Natural killer cell (primary cell): ENCODE results near the gene CPZ. TPM values are rescaled to one million over a fixed set of nuclear protein-coding genes. Genes with fewer than 3 reads are reported as not detected.

ENCODE experiments used
- ATAC-seq, 3 donors: fragments of 150-1000 bp in 2 of 3; fragments of 200-7000 bp in 1 of 3; cut with Tn5 transposase; 1 replicate in 1 of 3; 2 replicates in 2 of 3; pipeline ENCODE4 v1.10.0; 2021; ENCODE audit warnings: mild to moderate bottlenecking in 2 of 3, moderate library complexity in 2 of 3
- DNase-seq, 2 donors: peaks; one replicate each; pipeline versions ENCODE4 v3.0.0 to v3.0.0-alpha.2; 2013 to 2021; ENCODE audit warnings: mixed read lengths in 1 of 2
- H3K27ac ChIP-seq: one replicate; pipeline ENCODE4 v1.5.1; 2013; ENCODE audit warnings: mild to moderate bottlenecking, low read length
- H3K27me3 ChIP-seq: one replicate; pipeline ENCODE4 v1.6.1; 2013; ENCODE audit warnings: low read length; ENCODE audit not compliant: control insufficient read depth, insufficient read depth
- H3K36me3 ChIP-seq: one replicate; pipeline ENCODE4 v1.6.1; 2013; ENCODE audit warnings: low read length; ENCODE audit not compliant: control insufficient read depth, insufficient read depth
- H3K4me1 ChIP-seq: one replicate; pipeline ENCODE4 v1.6.1; 2013; ENCODE audit warnings: low read length; ENCODE audit not compliant: control insufficient read depth, insufficient read depth
- H3K4me3 ChIP-seq: one replicate; pipeline ENCODE4 v1.5.1; 2013; ENCODE audit warnings: low read length
- H3K9me3 ChIP-seq: one replicate; pipeline ENCODE4 v1.6.1; 2013; ENCODE audit warnings: low read length; ENCODE audit not compliant: control insufficient read depth, insufficient read depth
- H3K27ac Mint-ChIP-seq, 2 donors: one replicate each; pipeline ENCODE4 v1.8.0; 2022; ENCODE audit warnings: mild to moderate bottlenecking in 2 of 2, mixed read lengths in 2 of 2, moderate library complexity in 1 of 2
- H3K27me3 Mint-ChIP-seq, 2 donors: one replicate each; pipeline ENCODE4 v1.8.0; 2022; ENCODE audit warnings: low read depth in 2 of 2, mixed read lengths in 2 of 2
- H3K36me3 Mint-ChIP-seq: one replicate; pipeline ENCODE4 v1.8.0; 2022; ENCODE audit warnings: mixed read lengths
- H3K4me1 Mint-ChIP-seq, 2 donors: one replicate each; pipeline ENCODE4 v1.8.0; 2022; ENCODE audit warnings: mixed read lengths in 2 of 2
- H3K4me3 Mint-ChIP-seq: one replicate; pipeline ENCODE4 v1.8.0; 2022; ENCODE audit warnings: mild to moderate bottlenecking, moderate library complexity, mixed read lengths
- H3K9me3 Mint-ChIP-seq, 2 donors: one replicate each; pipeline ENCODE4 v1.8.0; 2022; ENCODE audit warnings: mixed read lengths in 2 of 2
- CTCF ChIP-seq: fragments of 200-600 bp; IDR thresholded peaks from one replicate; pipeline ENCODE4 v1.8.0; 2022; ENCODE audit warnings: antibody characterized with exemption
- WGBS: methylation state at CpG from one replicate; pipeline ENCODE4 v1.1.7; 2013; ENCODE audit warnings: missing lambda C conversion rate; ENCODE audit not compliant: insufficient coverage; 5-methylcytosine and 5-hydroxymethylcytosine counted together
- intact Hi-C: fragments of 100-400 bp; cut with micrococcal nuclease; formaldehyde crosslinking; loops from one replicate; pipeline ENCODE4 v1.14.2; 2022
- total RNA-seq, 4 donors: library from RNA; stranded (reverse); fragments of 120-200 nt in 1 of 4; gene quantifications; one replicate each; pipeline versions ENCODE4 v1.2.3 to v1.2.4, GENCODE V29; 2013 to 2022

CPZ gene
- total RNA-seq, 3 donors from 2014 or later (not counting 1 experiment from before 2014, with no cell fraction given) = not detected

DNA sequence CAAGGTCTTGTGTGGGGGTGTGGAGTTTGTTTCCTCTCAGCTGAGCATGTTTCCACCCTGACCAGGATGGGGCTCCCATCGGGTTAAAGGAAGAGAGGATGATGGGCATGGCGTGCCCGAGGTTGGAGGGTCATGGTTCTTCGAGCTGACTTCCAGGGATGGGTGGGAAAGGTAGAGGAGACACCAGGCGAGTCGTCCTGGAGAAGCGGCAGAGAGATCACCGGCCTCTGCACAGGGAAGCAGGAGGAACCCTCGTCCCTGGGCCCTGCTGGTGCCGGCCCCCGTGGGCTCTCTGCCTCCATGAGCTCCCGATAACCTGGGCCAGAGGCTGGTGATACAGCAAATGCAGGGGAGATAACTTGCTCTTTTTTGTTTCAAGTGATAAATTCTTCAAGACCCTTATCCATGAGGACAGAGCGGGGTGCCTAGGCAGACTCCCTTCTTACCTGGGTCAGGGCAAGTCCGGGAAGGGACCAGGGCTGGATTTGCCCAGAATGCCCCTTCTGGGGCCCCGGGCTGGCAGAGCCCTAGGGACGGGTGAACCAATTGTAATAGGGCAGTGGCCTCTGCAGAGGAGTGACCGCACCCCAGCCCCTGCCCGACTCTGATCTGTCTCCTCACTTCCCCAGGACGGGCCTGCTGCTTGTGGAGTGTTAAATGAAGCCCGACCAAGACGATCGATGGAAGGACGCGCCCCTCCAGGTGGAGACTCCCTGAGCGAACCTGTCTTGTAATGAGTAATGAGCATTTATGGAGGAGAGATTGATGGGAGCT is 63.0 kb downstream of the CPZ start:
- ATAC-seq = no peak
- Mint-ChIP-seq H3K4me3 (no peak overlapping the region), H3K9me3 (no peaks in the 10 kb centered on the region), H3K27ac (no peak overlapping the region), H3K36me3 (no peaks in the 10 kb centered on the region), H3K27me3 (no peaks in the 10 kb centered on the region), H3K4me1 (no peaks in the 10 kb centered on the region)
- Histone ChIP-seq H3K27me3 (no peaks in the 10 kb centered on the region), H3K9me3 (no peaks in the 10 kb centered on the region), H3K4me1 (no peaks in the 10 kb centered on the region), H3K4me3 (no peak overlapping the region), H3K36me3 (no peaks in the 10 kb centered on the region), H3K27ac (no peak overlapping the region)
- no peak for TF ChIP-seq CTCF
- WGBS = 86% methylated on average over 25 of the region's 25 CpGs
- DNase-seq = no peak
- intact Hi-C loops = no loop called here

- Histone ChIP-seq H3K9me3 (no peaks in the 10 kb centered on the region), H3K4me3 (no peak overlapping the region), H3K27me3 (no peaks in the 10 kb centered on the region), H3K4me1 (no peaks in the 10 kb centered on the region), H3K36me3 (no peaks in the 10 kb centered on the region), H3K27ac (no peak overlapping the region)
- intact Hi-C loops = no loop called here
- Mint-ChIP-seq H3K4me1 (no peaks in the 10 kb centered on the region), H3K4me3 (no peak overlapping the region), H3K9me3 (no peaks in the 10 kb centered on the region), H3K36me3 (no peaks in the 10 kb centered on the region), H3K27me3 (no peaks in the 10 kb centered on the region), H3K27ac (no peak overlapping the region)
- ATAC-seq = no peak
- 90% methylated on average over 11 of the region's 11 CpGs for WGBS
- no peak for TF ChIP-seq CTCF
- DNase-seq = no peak
Measured at GRCh38 chr4:8656185-8656517, 63.6 kb downstream of the CPZ start.

- no peaks in the 10 kb centered on the region for H3K4me1 Mint-ChIP-seq
Measured at GRCh38 chr4:8656711-8657380, 64.3 kb downstream of the CPZ start.

More at GRCh38 chr4:8656711-8657380, 64.3 kb downstream of the CPZ start:
- ATAC-seq = no peak
- H3K27me3 Mint-ChIP-seq = peaks cover 0 to 3% of the 10 kb centered on the region in 2 donors
- 72% methylated on average over 17 of the region's 17 CpGs for WGBS
- Histone ChIP-seq H3K4me1 (no peaks in the 10 kb centered on the region), H3K4me3 (no peak overlapping the region), H3K36me3 (no peaks in the 10 kb centered on the region), H3K27ac (no peak overlapping the region), H3K27me3 (no peaks in the 10 kb centered on the region), H3K9me3 (no peaks in the 10 kb centered on the region)
- intact Hi-C loops = no loop called here
- H3K27ac Mint-ChIP-seq = no peak overlapping the region
- TF ChIP-seq CTCF = no peak
- H3K36me3 Mint-ChIP-seq = no peaks in the 10 kb centered on the region
- no peak for DNase-seq
- no peak overlapping the region for H3K4me3 Mint-ChIP-seq
- no peaks in the 10 kb centered on the region for H3K9me3 Mint-ChIP-seq
